DOHH2 (cell line): Measurements from ENCODE around the gene FLNB.

ENCODE experiments used
- H3F3A ChIP-seq: fragments of 200-600 bp; sonication (generic), shearing (Covaris generic); 2 replicates; pipeline ENCODE4 v1.6.0; 2016; ENCODE audit warnings: antibody characterized with exemption, mild to moderate bottlenecking; ENCODE audit not compliant: control insufficient read depth, insufficient read depth
- H3K27ac ChIP-seq: fragments of 200-600 bp; sonication (generic); 2 replicates; pipeline ENCODE4 v1.5.1; 2014; ENCODE audit warnings: low read depth, mild to moderate bottlenecking, low read length, moderate library complexity
- H3K27me3 ChIP-seq: fragments of 200-600 bp; sonication (generic); 2 replicates; pipeline ENCODE4 v1.6.1; 2014; ENCODE audit warnings: mild to moderate bottlenecking, low read length, mixed read lengths; ENCODE audit not compliant: control insufficient read depth
- H3K36me3 ChIP-seq: fragments of 200-600 bp; sonication (generic); 2 replicates; pipeline ENCODE4 v1.6.1; 2014; ENCODE audit warnings: mild to moderate bottlenecking, low read length, moderate library complexity, mixed read lengths; ENCODE audit not compliant: control insufficient read depth
- H3K4me1 ChIP-seq: fragments of 200-600 bp; sonication (generic); 2 replicates; pipeline ENCODE4 v1.6.1; 2014; ENCODE audit warnings: mild to moderate bottlenecking, low read length, mixed read lengths; ENCODE audit not compliant: control insufficient read depth
- H3K4me2 ChIP-seq: fragments of 200-600 bp; sonication (generic); 2 replicates; pipeline ENCODE4 v1.6.0; 2014; ENCODE audit warnings: mild to moderate bottlenecking, low read length, moderate library complexity
- H3K4me3 ChIP-seq: fragments of 200-600 bp; sonication (generic); 2 replicates; pipeline ENCODE4 v1.5.1; 2014; ENCODE audit warnings: mild to moderate bottlenecking, low read length, mixed read lengths
- H3K79me2 ChIP-seq: fragments of 200-600 bp; sonication (generic); 2 replicates; pipeline ENCODE4 v1.6.1; 2014; ENCODE audit warnings: mild to moderate bottlenecking, low read length, mixed read lengths; ENCODE audit not compliant: control insufficient read depth
- H3K9me2 ChIP-seq: fragments of 200-600 bp; sonication (generic); replicated peaks from 2 replicates; pipeline ENCODE4 v1.6.1; 2014; ENCODE audit warnings: mild to moderate bottlenecking, low read length, mixed read lengths; ENCODE audit not compliant: control insufficient read depth
- H3K9me3 ChIP-seq: fragments of 200-600 bp; sonication (generic); 2 replicates; pipeline ENCODE4 v1.6.1; 2014; ENCODE audit warnings: antibody characterized with exemption, low read length, mixed read lengths; ENCODE audit not compliant: control insufficient read depth, insufficient read depth
- H4K20me1 ChIP-seq: fragments of 200-600 bp; sonication (generic); 2 replicates; pipeline ENCODE4 v1.6.0; 2014; ENCODE audit warnings: low read depth, mild to moderate bottlenecking, antibody characterized with exemption, low read length, moderate library complexity; ENCODE audit not compliant: control insufficient read depth, insufficient read depth
- CTCF ChIP-seq: fragments of 200-600 bp; sonication (generic); IDR thresholded peaks from one replicate; pipeline ENCODE4 v1.5.1; 2014; ENCODE audit warnings: antibody characterized with exemption, mild to moderate bottlenecking, low read depth, low read length; ENCODE audit not compliant: poor library complexity, severe bottlenecking
- EZH2phosphoT487 ChIP-seq: fragments of 200-600 bp; sonication (generic); IDR thresholded peaks from 2 replicates; pipeline ENCODE4 v1.6.1; 2017; ENCODE audit warnings: borderline replicate concordance, mild to moderate bottlenecking, antibody characterized with exemption, low read length, moderate library complexity, mixed read lengths

Gene FLNB

DNA sequence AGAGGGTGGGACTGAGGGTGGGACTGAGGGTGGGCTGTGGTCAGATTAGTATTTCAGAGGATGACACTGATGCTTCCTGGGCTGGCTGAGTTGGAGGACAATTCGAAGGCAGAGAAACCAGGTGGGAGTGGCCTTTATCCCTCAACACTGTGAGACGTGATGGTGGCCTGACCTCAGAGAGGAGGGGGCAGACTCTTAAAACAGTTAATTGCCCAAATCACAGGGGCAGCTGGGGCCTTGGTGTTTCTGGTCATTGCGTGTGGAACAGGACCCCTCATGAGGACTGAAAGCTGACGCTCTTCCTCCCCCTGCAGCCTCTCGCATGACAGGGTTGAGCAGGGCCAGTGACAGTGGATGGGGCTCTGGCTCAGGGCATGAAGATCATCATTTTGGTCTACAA lies 183.8 kb downstream of the FLNB start:
- H3K27me3 ChIP-seq: no peaks in the 10 kb centered on the region
- H3K4me1 ChIP-seq: peaks cover 12% of the 10 kb centered on the region
- peaks cover 6% of the 10 kb centered on the region for H3K9me3 ChIP-seq
- no peaks in the 10 kb centered on the region for H3K9me2 ChIP-seq
- TF ChIP-seq CTCF: no peak
- no peak for TF ChIP-seq EZH2phosphoT487
- no peaks in the 10 kb centered on the region for H4K20me1 ChIP-seq
- no peak overlapping the region for H3K4me2 ChIP-seq
- H3K79me2 ChIP-seq: no peaks in the 10 kb centered on the region
- H3F3A ChIP-seq: peaks cover 5% of the 10 kb centered on the region
- H3K27ac ChIP-seq: no peak overlapping the region
- H3K36me3 ChIP-seq: no peaks in the 10 kb centered on the region
- no peak overlapping the region for H3K4me3 ChIP-seq

- H3K36me3 ChIP-seq: no peaks in the 10 kb centered on the region
- no peak overlapping the region for H3K27ac ChIP-seq
- H3K4me2 ChIP-seq: no peak overlapping the region
- no peaks in the 10 kb centered on the region for H4K20me1 ChIP-seq
- H3K79me2 ChIP-seq: no peaks in the 10 kb centered on the region
- TF ChIP-seq EZH2phosphoT487: no peak
- no peak for TF ChIP-seq CTCF
- no peaks in the 10 kb centered on the region for H3K27me3 ChIP-seq
- H3K9me2 ChIP-seq: no peaks in the 10 kb centered on the region
- peaks cover 7% of the 10 kb centered on the region for H3F3A ChIP-seq
- no peak overlapping the region for H3K4me3 ChIP-seq
- peaks cover 6% of the 10 kb centered on the region for H3K9me3 ChIP-seq
- H3K4me1 ChIP-seq: peaks cover 30% of the 10 kb centered on the region
Observed at GRCh38 chr3:58193682-58194407, 185.6 kb downstream of the FLNB start.

GRCh38 chr3:58197588-58197987 lies 189.4 kb downstream of the FLNB start:
- Histone ChIP-seq H3K36me3 (no peaks in the 10 kb centered on the region), H3K27ac (no peak overlapping the region), H3K79me2 (no peaks in the 10 kb centered on the region), H3K27me3 (no peaks in the 10 kb centered on the region), H3K4me1 (peaks cover 62% of the 10 kb centered on the region), H3K9me3 (peaks cover 8% of the 10 kb centered on the region), H3K4me3 (no peak overlapping the region), H3K4me2 (no peak overlapping the region; the same call in 1 of the 2 replicates), H4K20me1 (no peaks in the 10 kb centered on the region), H3K9me2 (no peaks in the 10 kb centered on the region), H3F3A (peaks cover 7% of the 10 kb centered on the region)
- TF ChIP-seq CTCF (no peak), EZH2phosphoT487 (no peak)
